ENCODE data around the gene C1GALT1C1L.

DNA sequence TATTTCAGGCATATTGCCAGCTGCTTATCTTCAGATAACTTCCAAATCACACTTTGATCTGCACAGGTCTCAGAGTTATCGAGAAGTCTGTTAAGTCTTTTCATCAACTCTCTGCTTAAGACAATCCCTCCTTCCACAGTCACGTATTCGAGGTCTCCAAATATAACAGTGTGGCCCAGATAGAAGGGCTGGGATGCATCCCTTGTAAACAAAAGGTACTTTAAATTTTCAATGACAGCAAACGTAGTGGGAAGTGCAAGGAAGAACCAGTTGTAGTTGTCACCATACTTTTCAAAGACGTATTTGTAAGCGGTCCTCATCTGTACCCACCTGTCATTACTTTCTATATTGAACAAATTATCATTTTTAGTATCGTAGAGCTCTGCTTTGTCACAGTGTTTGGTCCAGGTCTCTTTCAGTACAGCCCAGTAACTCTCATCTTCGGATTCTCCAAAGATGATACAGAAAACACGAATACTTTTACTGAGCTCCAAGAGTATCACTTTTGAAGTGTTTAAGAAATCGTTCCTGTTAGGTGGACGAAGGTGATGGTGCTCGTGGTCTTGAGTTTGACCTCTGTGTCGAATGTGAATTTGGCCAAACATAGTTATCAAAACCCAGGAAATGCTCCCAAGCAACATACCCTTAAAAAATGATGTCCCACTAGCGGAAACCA lies 445 bp downstream of the C1GALT1C1L start:
- TF ChIP-seq, protein P1, sequence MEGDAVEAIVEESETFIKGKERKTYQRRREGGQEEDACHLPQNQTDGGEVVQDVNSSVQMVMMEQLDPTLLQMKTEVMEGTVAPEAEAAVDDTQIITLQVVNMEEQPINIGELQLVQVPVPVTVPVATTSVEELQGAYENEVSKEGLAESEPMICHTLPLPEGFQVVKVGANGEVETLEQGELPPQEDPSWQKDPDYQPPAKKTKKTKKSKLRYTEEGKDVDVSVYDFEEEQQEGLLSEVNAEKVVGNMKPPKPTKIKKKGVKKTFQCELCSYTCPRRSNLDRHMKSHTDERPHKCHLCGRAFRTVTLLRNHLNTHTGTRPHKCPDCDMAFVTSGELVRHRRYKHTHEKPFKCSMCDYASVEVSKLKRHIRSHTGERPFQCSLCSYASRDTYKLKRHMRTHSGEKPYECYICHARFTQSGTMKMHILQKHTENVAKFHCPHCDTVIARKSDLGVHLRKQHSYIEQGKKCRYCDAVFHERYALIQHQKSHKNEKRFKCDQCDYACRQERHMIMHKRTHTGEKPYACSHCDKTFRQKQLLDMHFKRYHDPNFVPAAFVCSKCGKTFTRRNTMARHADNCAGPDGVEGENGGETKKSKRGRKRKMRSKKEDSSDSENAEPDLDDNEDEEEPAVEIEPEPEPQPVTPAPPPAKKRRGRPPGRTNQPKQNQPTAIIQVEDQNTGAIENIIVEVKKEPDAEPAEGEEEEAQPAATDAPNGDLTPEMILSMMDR (IDR thresholded peaks at IDR 0.05; ENCODE audit: low read depth, low read length), result no peak
- TF ChIP-seq EZH2phosphoT487 (IDR thresholded peaks at IDR 0.05; ENCODE audit: low read depth), result no peak
